ENCODE data around the gene PHACTR2. TPM values are rescaled to one million over a fixed set of nuclear protein-coding genes. Genes with fewer than 3 reads are reported as not detected.
"Not testable (repeated sequence)": the region's sequence is repeated elsewhere in the genome, so short reads cannot be mapped to it uniquely, and the experiment has no call there.

PHACTR2 gene
- total RNA-seq, 4 donors from 2014 or later, result 25.4 to 31.8 (median 26.1) TPM

- no peaks in the 10 kb centered on the region for H3K9me3 ChIP-seq
- in situ Hi-C loops (cut with MboI; ENCODE audit: low sequenced_read_pairs in 4 of 4) (no loop called here), intact Hi-C loops (cut with DNase I; ENCODE audit: low total_unique reads) (no loop called here)
- no peak overlapping the region for H3K4me3 ChIP-seq
- H3K27me3 ChIP-seq, result no peaks in the 10 kb centered on the region
- no peaks in the 10 kb centered on the region for H3K36me3 ChIP-seq
- DNase-seq (no peak), ATAC-seq (no peak)
- no peak overlapping the region for H3K27ac ChIP-seq
- no peaks in the 10 kb centered on the region for H3K4me1 ChIP-seq
- TF ChIP-seq, protein P1, sequence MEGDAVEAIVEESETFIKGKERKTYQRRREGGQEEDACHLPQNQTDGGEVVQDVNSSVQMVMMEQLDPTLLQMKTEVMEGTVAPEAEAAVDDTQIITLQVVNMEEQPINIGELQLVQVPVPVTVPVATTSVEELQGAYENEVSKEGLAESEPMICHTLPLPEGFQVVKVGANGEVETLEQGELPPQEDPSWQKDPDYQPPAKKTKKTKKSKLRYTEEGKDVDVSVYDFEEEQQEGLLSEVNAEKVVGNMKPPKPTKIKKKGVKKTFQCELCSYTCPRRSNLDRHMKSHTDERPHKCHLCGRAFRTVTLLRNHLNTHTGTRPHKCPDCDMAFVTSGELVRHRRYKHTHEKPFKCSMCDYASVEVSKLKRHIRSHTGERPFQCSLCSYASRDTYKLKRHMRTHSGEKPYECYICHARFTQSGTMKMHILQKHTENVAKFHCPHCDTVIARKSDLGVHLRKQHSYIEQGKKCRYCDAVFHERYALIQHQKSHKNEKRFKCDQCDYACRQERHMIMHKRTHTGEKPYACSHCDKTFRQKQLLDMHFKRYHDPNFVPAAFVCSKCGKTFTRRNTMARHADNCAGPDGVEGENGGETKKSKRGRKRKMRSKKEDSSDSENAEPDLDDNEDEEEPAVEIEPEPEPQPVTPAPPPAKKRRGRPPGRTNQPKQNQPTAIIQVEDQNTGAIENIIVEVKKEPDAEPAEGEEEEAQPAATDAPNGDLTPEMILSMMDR (IDR thresholded peaks at IDR 0.05 in 4 of 5, conservative IDR thresholded peaks at IDR 0.05 in 1 of 5), result no peak
- TF ChIP-seq POLR2A (IDR thresholded peaks at IDR 0.05), result no peak
These were observed 43.3 kb upstream of the PHACTR2 start for GRCh38 chr6:143634486-143634885.

GRCh38 chr6:143637691-143638090 is 40.1 kb upstream of the PHACTR2 start:
- TF ChIP-seq, protein P1 (IDR thresholded peaks at IDR 0.05 in 4 of 5, conservative IDR thresholded peaks at IDR 0.05 in 1 of 5), result no peak
- no peak for TF ChIP-seq POLR2A (IDR thresholded peaks at IDR 0.05)

DNA sequence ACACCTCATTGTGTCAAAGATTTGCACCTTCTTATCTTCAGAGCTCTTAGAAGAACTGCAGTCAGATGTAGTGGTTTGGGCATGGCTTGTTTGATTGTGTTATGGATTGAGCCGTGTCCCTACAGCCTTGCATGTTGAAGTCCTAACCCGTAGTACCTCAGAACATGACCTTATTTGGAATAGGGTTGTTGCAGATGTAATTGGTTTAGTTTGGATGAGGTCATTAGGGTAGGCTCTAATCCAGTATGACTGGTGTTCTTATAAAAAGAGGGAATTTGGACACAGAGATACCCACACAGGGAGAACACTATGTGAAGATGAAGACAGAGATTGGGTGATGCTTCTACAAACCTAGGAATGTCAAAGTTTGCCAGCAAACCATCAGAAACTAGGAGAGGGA is 35.4 kb upstream of the PHACTR2 start:
- TF ChIP-seq POLR2A (IDR thresholded peaks at IDR 0.05), result no peak
- TF ChIP-seq, protein P1 (IDR thresholded peaks at IDR 0.05 in 4 of 5, conservative IDR thresholded peaks at IDR 0.05 in 1 of 5), result no peak
- H3K9me3 ChIP-seq, result no peaks in the 10 kb centered on the region
- intact Hi-C loops (cut with DNase I; ENCODE audit: low total_unique reads), result no loop called here
- H3K4me1 ChIP-seq, result peaks cover 0 to 4% of the 10 kb centered on the region in 2 donors
- no peak overlapping the region for H3K4me3 ChIP-seq
- H3K27ac ChIP-seq, result no peak overlapping the region
- DNase-seq, result no peak
- no peaks in the 10 kb centered on the region for H3K27me3 ChIP-seq
- ATAC-seq, result no peak
- in situ Hi-C loops (cut with MboI; ENCODE audit: low sequenced_read_pairs in 4 of 4), result no loop called here
- H3K36me3 ChIP-seq, result no peaks in the 10 kb centered on the region

More at GRCh38 chr6:143637691-143638090, 40.1 kb upstream of the PHACTR2 start:
- intact Hi-C loops (cut with DNase I; ENCODE audit: low total_unique reads) (no loop called here), in situ Hi-C loops (cut with MboI; ENCODE audit: low sequenced_read_pairs in 4 of 4) (no loop called here)
- Histone ChIP-seq H3K4me3 (no peak overlapping the region), H3K27ac (no peak overlapping the region), H3K9me3 (no peaks in the 10 kb centered on the region), H3K4me1 (no peaks in the 10 kb centered on the region), H3K36me3 (no peaks in the 10 kb centered on the region), H3K27me3 (no peaks in the 10 kb centered on the region)
- ATAC-seq (no peak), DNase-seq (no peak)

DNA sequence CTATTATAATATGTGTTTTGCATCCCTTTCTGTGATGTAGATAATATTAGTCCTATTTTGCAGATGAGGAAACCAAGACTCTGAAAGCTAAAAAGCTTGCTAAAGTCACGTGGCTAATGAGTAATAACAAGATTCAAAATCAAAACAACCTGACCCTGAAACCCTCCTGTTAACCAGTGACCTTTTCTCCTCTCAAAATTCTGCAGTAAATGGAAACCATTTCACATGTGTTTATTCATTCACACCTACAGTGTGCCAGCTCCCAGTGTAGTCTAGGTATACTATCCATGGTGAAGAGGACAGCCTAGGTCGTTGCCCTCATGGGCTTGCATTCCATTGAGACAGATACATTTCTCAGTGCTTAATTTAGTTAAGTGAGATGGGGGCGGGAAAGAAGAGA is 30.6 kb upstream of the PHACTR2 start:
- Histone ChIP-seq H3K9me3 (no peaks in the 10 kb centered on the region), H3K4me3 (no peak overlapping the region), H3K4me1 (peaks cover 0 to 5% of the 10 kb centered on the region in 2 donors), H3K27me3 (no peaks in the 10 kb centered on the region), H3K36me3 (no peaks in the 10 kb centered on the region), H3K27ac (no peak overlapping the region)
- in situ Hi-C loops (cut with MboI; ENCODE audit: low sequenced_read_pairs in 4 of 4), result no loop called here
- TF ChIP-seq, protein P1 (IDR thresholded peaks at IDR 0.05 in 4 of 5, conservative IDR thresholded peaks at IDR 0.05 in 1 of 5), result no peak
- TF ChIP-seq POLR2A (IDR thresholded peaks at IDR 0.05), result no peak
- ATAC-seq, result no peak
- intact Hi-C loops (cut with DNase I; ENCODE audit: low total_unique reads), result no loop called here
- DNase-seq, result no peak

DNA sequence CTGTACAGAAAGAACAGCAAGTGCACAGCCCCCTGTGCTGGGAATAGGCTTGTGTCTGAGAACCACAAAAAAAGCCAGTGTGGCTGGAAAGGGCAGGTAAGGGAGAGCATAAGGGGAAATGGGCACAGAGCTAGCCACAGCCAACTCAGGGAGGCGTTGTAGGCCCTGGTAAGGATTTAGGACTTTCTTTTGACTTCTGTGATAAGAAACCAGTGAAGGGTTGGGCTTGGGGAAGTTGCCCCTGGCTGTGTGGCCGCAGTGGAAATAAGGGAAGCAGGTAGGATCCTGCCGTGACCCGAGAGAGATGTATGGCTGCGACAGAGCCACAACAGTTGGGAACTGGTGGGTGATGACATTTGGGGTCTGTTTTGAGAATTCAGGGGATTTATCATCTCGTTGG is 30.0 kb upstream of the PHACTR2 start:
- Histone ChIP-seq H3K4me1 (peaks cover 0 to 5% of the 10 kb centered on the region in 2 donors), H3K4me3 (no peak overlapping the region), H3K27me3 (no peaks in the 10 kb centered on the region), H3K27ac (no peak overlapping the region), H3K9me3 (no peaks in the 10 kb centered on the region), H3K36me3 (no peaks in the 10 kb centered on the region)
- in situ Hi-C loops (cut with MboI; ENCODE audit: low sequenced_read_pairs in 4 of 4) (no loop called here), intact Hi-C loops (cut with DNase I; ENCODE audit: low total_unique reads) (no loop called here)
- ATAC-seq (no peak), DNase-seq (no peak)
- no peak for TF ChIP-seq POLR2A (IDR thresholded peaks at IDR 0.05)
- TF ChIP-seq, protein P1 (IDR thresholded peaks at IDR 0.05 in 4 of 5, conservative IDR thresholded peaks at IDR 0.05 in 1 of 5), result no peak

GRCh38 chr6:143649319-143649718 is 28.4 kb upstream of the PHACTR2 start:
- ATAC-seq; DNase-seq; H3K4me1 ChIP-seq; in situ Hi-C loops (cut with MboI; ENCODE audit: low sequenced_read_pairs in 4 of 4); H3K36me3 ChIP-seq; H3K4me3 ChIP-seq; intact Hi-C loops (cut with DNase I; ENCODE audit: low total_unique reads); H3K27me3 ChIP-seq; H3K27ac ChIP-seq; H3K9me3 ChIP-seq: not testable (repeated sequence)

- H3K36me3 ChIP-seq; H3K4me3 ChIP-seq; DNase-seq; H3K4me1 ChIP-seq; H3K27ac ChIP-seq; in situ Hi-C loops (cut with MboI; ENCODE audit: low sequenced_read_pairs in 4 of 4); H3K9me3 ChIP-seq; ATAC-seq; intact Hi-C loops (cut with DNase I; ENCODE audit: low total_unique reads); H3K27me3 ChIP-seq: not testable (repeated sequence)
These were observed 26.4 kb upstream of the PHACTR2 start for GRCh38 chr6:143651328-143651727.
